ENCODE results near the gene DNLZ. TPM values are rescaled to one million over a fixed set of nuclear protein-coding genes. Genes with fewer than 3 reads are reported as not detected.
A peak's percentile ranks its signal among the peaks of the same experiment; 100 is the strongest.

DNLZ gene
- total and polyA plus RNA-seq, 10 donors, result 15.8 to 29.8 (median 22.3) TPM

DNA sequence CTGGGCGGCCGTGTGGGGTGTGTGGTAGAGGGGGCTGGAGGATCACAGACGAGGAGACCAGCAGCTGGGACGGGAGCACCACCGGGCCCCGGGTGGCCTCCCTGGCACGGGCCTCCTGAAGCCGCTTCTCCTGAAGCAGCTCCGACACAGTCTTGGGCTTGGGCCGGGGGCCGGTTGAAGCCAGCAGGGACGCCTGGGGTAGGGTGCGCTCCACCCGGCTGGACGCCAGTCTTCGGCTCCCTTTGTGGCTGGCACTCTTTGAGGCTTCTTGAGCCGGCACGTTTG, 15.4 kb upstream of the DNLZ start:
- Histone ChIP-seq H3K27me3 (replicated peaks in 1 of 7) (no peaks in the 10 kb centered on the region), H3K36me3 (peaks cover 0 to 70% (median 58%) of the 10 kb centered on the region in 6 donors), H3K4me3 (no peak overlapping the region), H3K9me3 (no peaks in the 10 kb centered on the region), H3K27ac (no peak overlapping the region), H3K4me1 (peaks cover 0 to 32% (median 11%) of the 10 kb centered on the region in 6 donors)
- DNase-seq, result no peak
- whole genome bisulfite sequencing, 5 donors, result 90 to 96% (median 95%) methylated on average over 15 to 18 of the region's 18 CpGs
- TF ChIP-seq POLR2A (IDR thresholded peaks at IDR 0.05), result no peak
- TF ChIP-seq, protein P1, sequence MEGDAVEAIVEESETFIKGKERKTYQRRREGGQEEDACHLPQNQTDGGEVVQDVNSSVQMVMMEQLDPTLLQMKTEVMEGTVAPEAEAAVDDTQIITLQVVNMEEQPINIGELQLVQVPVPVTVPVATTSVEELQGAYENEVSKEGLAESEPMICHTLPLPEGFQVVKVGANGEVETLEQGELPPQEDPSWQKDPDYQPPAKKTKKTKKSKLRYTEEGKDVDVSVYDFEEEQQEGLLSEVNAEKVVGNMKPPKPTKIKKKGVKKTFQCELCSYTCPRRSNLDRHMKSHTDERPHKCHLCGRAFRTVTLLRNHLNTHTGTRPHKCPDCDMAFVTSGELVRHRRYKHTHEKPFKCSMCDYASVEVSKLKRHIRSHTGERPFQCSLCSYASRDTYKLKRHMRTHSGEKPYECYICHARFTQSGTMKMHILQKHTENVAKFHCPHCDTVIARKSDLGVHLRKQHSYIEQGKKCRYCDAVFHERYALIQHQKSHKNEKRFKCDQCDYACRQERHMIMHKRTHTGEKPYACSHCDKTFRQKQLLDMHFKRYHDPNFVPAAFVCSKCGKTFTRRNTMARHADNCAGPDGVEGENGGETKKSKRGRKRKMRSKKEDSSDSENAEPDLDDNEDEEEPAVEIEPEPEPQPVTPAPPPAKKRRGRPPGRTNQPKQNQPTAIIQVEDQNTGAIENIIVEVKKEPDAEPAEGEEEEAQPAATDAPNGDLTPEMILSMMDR (IDR thresholded peaks at IDR 0.05 in 8 of 11, conservative IDR thresholded peaks at IDR 0.05 in 3 of 11), result no peak
- no peak for TF ChIP-seq POLR2AphosphoS5 (IDR thresholded peaks at IDR 0.05)
- intact Hi-C loops (cut with DNase I; ENCODE audit: low total_unique reads), result no loop called here

DNA sequence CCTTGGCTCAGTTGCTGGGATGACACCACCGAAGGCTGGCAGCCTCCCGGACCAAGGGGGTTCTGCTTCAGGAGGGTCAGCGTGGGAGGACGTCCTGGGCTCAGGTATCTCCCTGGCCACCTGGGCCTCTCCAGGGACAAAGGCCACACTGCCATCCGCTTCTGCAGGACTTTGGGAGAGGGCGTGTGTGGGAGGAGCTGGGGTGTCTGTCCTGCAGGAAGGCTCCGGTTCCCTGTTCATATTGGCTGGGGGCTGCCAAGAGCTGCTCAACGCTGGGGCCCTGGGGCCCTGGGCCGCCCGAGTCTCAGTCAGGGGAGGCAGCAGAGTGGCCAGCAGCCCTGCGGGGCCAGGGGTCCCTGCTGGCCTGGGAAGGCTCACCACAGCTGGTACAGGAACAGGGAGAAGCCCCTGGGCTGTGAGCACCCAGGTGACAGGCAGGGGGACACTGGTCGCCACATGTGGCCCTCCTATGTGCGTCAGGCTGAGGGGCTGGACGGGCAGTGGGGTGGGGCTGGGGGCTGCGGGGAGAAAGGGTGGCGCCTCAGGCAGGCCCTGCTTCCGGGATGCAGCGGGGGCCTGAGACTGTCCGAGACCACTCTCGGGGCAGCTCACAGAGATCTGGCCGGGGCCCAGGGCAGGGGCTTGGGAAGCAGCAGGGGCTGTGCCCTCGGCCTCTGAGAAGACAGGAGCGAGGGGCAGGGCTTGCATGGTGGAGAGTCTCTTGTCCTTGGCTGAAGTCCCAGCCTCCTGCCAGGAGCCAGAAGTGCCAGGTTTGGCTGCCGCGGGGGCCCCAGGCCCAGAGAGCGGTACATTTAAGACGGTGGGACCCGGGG, 14.8 kb upstream of the DNLZ start:
- WGBS, 5 donors, result 88 to 93% (median 91%) methylated on average over 11 to 28 of the region's 28 CpGs
- intact Hi-C loops (cut with DNase I; ENCODE audit: low total_unique reads), result no loop called here
- TF ChIP-seq POLR2A (IDR thresholded peaks at IDR 0.05) (no peak), POLR2AphosphoS5 (IDR thresholded peaks at IDR 0.05) (peak in 1 of 3 donors; percentile 0)
- TF ChIP-seq, protein P1 (IDR thresholded peaks at IDR 0.05 in 8 of 11, conservative IDR thresholded peaks at IDR 0.05 in 3 of 11), result no peak

DNA sequence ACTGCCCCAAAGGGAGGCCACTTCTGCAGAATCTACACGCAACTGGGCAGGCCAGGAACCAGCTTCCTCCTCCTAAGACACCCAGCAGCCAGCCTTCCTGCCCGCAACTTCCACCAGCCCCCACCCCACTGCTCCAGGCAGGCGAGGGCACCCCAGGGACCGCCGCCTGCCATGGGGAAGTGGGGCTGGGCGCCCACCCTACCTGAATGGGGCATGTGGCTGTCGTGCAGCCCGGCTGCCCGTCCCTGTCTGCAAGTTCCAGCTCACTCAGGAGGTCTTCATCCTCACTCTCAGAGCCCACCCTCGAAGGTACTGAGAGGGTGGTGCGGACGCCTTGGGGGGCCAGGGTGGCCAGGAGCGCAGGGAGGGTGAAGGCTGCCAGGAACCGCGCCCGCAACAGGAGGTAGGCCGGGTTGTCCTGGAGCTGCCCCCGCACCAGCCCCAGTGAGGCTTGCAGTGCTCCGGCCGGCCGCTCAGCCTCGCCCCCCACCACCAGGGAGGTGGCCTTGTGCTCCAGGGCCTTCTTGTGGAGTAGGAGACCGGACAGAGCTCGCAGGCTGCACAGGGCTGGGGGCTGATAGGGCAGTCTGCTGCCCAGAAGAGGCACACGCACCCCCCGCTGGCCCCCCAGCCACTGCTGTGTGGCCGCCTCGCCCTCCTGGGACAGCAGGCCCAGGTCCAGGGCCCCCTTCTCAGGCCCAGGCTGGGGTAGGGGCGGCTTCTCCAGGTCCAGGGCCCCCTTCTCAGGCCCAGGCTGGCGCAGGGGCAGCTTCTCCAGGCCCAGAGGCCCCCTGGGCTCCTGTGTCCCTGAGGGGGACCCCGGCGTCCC, 14.0 kb upstream of the DNLZ start:
- Histone ChIP-seq H3K27me3 (replicated peaks in 1 of 7) (peaks cover 0 to 13% (median 0%) of the 10 kb centered on the region in 7 donors), H3K4me1 (peaks cover 0 to 45% (median 25%) of the 10 kb centered on the region in 6 donors), H3K9me3 (no peaks in the 10 kb centered on the region), H3K36me3 (peaks cover 0 to 56% (median 44%) of the 10 kb centered on the region in 6 donors), H3K4me3 (no peak overlapping the region), H3K27ac (no peak overlapping the region)
- WGBS, 5 donors, result 61 to 90% (median 76%) methylated on average over 9 to 32 of the region's 32 CpGs
- TF ChIP-seq POLR2AphosphoS5 (IDR thresholded peaks at IDR 0.05) (peak in 2 of 3 donors; percentile 25 to 56), POLR2A (IDR thresholded peaks at IDR 0.05) (no peak)
- TF ChIP-seq, protein P1 (IDR thresholded peaks at IDR 0.05 in 8 of 11, conservative IDR thresholded peaks at IDR 0.05 in 3 of 11), result no peak
- DNase-seq, result no peak
- intact Hi-C loops (cut with DNase I; ENCODE audit: low total_unique reads), result no loop called here

More for the DNA sequence above, 14.8 kb upstream of the DNLZ start:
- DNase-seq, result no peak
- Histone ChIP-seq H3K36me3 (peaks cover 0 to 64% (median 53%) of the 10 kb centered on the region in 6 donors), H3K4me3 (no peak overlapping the region), H3K4me1 (peaks cover 0 to 37% (median 17%) of the 10 kb centered on the region in 6 donors), H3K27me3 (replicated peaks in 1 of 7) (peaks cover 0 to 5% (median 0%) of the 10 kb centered on the region in 7 donors), H3K27ac (no peak overlapping the region), H3K9me3 (no peaks in the 10 kb centered on the region)

DNA sequence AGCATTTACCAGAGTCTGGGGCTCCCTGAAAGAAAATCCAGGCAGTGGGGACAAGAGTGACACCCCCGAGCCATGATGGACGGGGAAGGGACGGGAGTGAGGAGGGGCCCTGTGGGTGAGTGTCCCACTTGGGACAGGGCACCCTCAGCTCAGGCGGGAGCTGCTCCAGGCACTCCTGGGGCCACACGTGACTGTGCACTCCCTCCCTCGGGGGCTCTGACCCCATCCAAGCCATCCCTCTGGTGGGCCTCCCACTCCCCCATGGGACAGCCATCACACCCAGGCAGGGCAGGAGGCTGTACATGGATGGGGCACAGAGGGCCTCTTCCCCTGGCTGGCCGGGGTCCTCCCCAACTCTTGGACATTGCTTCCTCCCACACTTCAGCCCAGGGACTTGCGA, 12.9 kb upstream of the DNLZ start:
- Histone ChIP-seq H3K27me3 (replicated peaks in 1 of 7) (peaks cover 0 to 18% (median 0%) of the 10 kb centered on the region in 7 donors), H3K9me3 (no peaks in the 10 kb centered on the region), H3K4me3 (no peak overlapping the region), H3K4me1 (peaks cover 0 to 56% (median 32%) of the 10 kb centered on the region in 6 donors), H3K36me3 (peaks cover 0 to 45% (median 34%) of the 10 kb centered on the region in 6 donors), H3K27ac (no peak overlapping the region)
- intact Hi-C loops (cut with DNase I; ENCODE audit: low total_unique reads), result no loop called here
- no peak for TF ChIP-seq POLR2A (IDR thresholded peaks at IDR 0.05)
- no peak for DNase-seq
- WGBS, 5 donors, result 65 to 88% (median 77%) methylated on average over 6 to 8 of the region's 8 CpGs

Data from spleen (tissue), 11 donors.